ENCODE measurements around the gene FAM199X. TPM values are rescaled to one million over a fixed set of nuclear protein-coding genes. Genes with fewer than 3 reads are reported as not detected.

FAM199X gene
- total and polyA plus RNA-seq, 7 donors: 6.1 to 17.1 (median 14.5) TPM

GRCh38 chrX:104189837-104190236, 23.6 kb downstream of the FAM199X start:
- H3K36me3 ChIP-seq (ENCODE audit: insufficient read depth in 1 of 2, low read depth in 1 of 2): peaks cover 3 to 72% of the 10 kb centered on the region in 2 donors
- DNase-seq (no peak), ATAC-seq (no peak)
- no peaks in the 10 kb centered on the region for H3K9me3 ChIP-seq
- H3K27me3 ChIP-seq (ENCODE audit: insufficient read depth in 3 of 3, low read length in 2 of 3): peaks cover 0 to 3% (median 0%) of the 10 kb centered on the region in 3 donors
- intact Hi-C loops (cut with DNase I): loop anchor here in 1 of 2 donors (10.0 kb wide), 1 partner anchor 155 kb away; no protein-coding TSS in a partner anchor
- 60 to 86% (median 85%) methylated on average over 5 of the region's 5 CpGs for WGBS, 3 donors
- TF ChIP-seq, protein P1, sequence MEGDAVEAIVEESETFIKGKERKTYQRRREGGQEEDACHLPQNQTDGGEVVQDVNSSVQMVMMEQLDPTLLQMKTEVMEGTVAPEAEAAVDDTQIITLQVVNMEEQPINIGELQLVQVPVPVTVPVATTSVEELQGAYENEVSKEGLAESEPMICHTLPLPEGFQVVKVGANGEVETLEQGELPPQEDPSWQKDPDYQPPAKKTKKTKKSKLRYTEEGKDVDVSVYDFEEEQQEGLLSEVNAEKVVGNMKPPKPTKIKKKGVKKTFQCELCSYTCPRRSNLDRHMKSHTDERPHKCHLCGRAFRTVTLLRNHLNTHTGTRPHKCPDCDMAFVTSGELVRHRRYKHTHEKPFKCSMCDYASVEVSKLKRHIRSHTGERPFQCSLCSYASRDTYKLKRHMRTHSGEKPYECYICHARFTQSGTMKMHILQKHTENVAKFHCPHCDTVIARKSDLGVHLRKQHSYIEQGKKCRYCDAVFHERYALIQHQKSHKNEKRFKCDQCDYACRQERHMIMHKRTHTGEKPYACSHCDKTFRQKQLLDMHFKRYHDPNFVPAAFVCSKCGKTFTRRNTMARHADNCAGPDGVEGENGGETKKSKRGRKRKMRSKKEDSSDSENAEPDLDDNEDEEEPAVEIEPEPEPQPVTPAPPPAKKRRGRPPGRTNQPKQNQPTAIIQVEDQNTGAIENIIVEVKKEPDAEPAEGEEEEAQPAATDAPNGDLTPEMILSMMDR (IDR thresholded peaks at IDR 0.05): no peak
- H3K4me1 ChIP-seq: no peaks in the 10 kb centered on the region
- H3K4me3 ChIP-seq: no peak overlapping the region
- no peak overlapping the region for H3K27ac ChIP-seq

GRCh38 chrX:104193485-104193884, 27.2 kb downstream of the FAM199X start:
- no peaks in the 10 kb centered on the region for H3K9me3 ChIP-seq
- H3K4me1 ChIP-seq: no peaks in the 10 kb centered on the region
- intact Hi-C loops (cut with DNase I): loop anchor here in 1 of 2 donors (10.0 kb wide), 1 partner anchor 151 kb away; no protein-coding TSS in a partner anchor
- TF ChIP-seq, protein P1 (IDR thresholded peaks at IDR 0.05): no peak
- ATAC-seq: no peak
- no peaks in the 10 kb centered on the region for H3K27me3 ChIP-seq (ENCODE audit: insufficient read depth in 3 of 3, low read length in 2 of 3)
- H3K36me3 ChIP-seq (ENCODE audit: insufficient read depth in 1 of 2, low read depth in 1 of 2): peaks cover 0 to 46% of the 10 kb centered on the region in 2 donors
- DNase-seq: no peak
- no peak overlapping the region for H3K27ac ChIP-seq
- H3K4me3 ChIP-seq: no peak overlapping the region
- WGBS, 3 donors: 77 to 95% (median 82%) methylated on average over 2 of the region's 2 CpGs

DNA sequence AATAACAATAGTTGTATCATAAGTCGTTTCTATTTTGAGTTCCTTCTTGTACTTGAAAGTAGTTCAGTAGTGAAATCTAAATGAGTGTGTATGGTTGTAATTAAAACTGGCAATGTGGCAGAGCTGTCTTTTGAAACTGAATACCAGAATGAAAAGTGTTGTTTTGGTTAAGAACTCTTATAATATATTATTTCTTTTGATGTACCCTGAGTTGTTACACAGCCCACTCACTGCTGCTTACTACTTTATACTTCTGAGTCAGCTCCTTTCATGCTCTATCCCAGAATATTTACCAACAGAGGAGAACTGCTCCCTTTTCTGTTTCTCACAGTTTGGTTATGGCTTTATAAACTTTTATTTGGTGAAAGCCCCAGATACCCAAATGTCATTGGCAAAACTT, 28.8 kb downstream of the FAM199X start:
- no peaks in the 10 kb centered on the region for H3K4me1 ChIP-seq
- no peak overlapping the region for H3K27ac ChIP-seq
- no peaks in the 10 kb centered on the region for H3K27me3 ChIP-seq (ENCODE audit: insufficient read depth in 3 of 3, low read length in 2 of 3)
- TF ChIP-seq, protein P1 (IDR thresholded peaks at IDR 0.05): no peak
- 19 to 50% (median 32%) methylated on average over 1 of the region's 1 CpG for WGBS, 3 donors
- no peaks in the 10 kb centered on the region for H3K9me3 ChIP-seq
- peaks cover 0 to 31% of the 10 kb centered on the region in 2 donors for H3K36me3 ChIP-seq (ENCODE audit: insufficient read depth in 1 of 2, low read depth in 1 of 2)
- no peak for ATAC-seq
- DNase-seq: no peak
- intact Hi-C loops (cut with DNase I): loop anchor here in 1 of 2 donors (10.0 kb wide), 1 partner anchor 150 kb away; no protein-coding TSS in a partner anchor
- no peak overlapping the region for H3K4me3 ChIP-seq

GRCh38 chrX:104195489-104196084, 29.3 kb downstream of the FAM199X start:
- no peak overlapping the region for H3K4me3 ChIP-seq
- TF ChIP-seq, protein P1 (IDR thresholded peaks at IDR 0.05): peak; percentile 82
- H3K4me1 ChIP-seq: no peaks in the 10 kb centered on the region
- 98 to 100% (median 100%) methylated on average over 1 of the region's 1 CpG for WGBS, 3 donors
- H3K27me3 ChIP-seq (ENCODE audit: insufficient read depth in 3 of 3, low read length in 2 of 3): no peaks in the 10 kb centered on the region
- ATAC-seq (peak in 2 of 4 donors; percentile 50 to 67), DNase-seq (no peak)
- peaks cover 0 to 30% of the 10 kb centered on the region in 2 donors for H3K36me3 ChIP-seq (ENCODE audit: insufficient read depth in 1 of 2, low read depth in 1 of 2)
- H3K27ac ChIP-seq: no peak overlapping the region
- intact Hi-C loops (cut with DNase I): loop anchor here in 1 of 2 donors (10.0 kb wide), 1 partner anchor 149 kb away; no protein-coding TSS in a partner anchor
- no peaks in the 10 kb centered on the region for H3K9me3 ChIP-seq
